Measurements from ENCODE around the gene SMOC1. TPM values are rescaled to one million over a fixed set of nuclear protein-coding genes. Genes with fewer than 3 reads are reported as not detected.

Gene SMOC1
- total RNA-seq, 1 donor from 2014 or later, result not detected

DNA sequence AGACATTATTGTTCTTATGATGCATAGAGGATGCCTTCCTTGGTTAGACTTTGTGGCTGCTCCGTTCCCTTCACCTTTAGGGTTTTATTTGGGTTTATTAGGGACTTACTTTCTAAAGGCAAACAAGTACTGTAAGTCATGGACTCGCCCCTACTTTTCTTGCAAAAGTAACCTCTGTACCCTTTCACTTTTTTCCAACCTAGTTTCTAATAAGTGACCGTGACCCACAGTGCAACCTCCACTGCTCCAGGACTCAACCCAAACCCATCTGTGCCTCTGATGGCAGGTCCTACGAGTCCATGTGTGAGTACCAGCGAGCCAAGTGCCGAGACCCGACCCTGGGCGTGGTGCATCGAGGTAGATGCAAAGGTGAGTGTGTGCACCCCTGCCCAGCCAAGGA lies 72.7 kb downstream of the SMOC1 start:
- Mint-ChIP-seq H3K4me3 (no peak overlapping the region), H3K4me1 (no peaks in the 10 kb centered on the region), H3K27me3 (peaks cover 2% of the 10 kb centered on the region), H3K27ac (no peak overlapping the region), H3K9me3 (peaks cover 3% of the 10 kb centered on the region), H3K36me3 (ENCODE audit: low read depth) (no peaks in the 10 kb centered on the region)
- intact Hi-C loops (cut with micrococcal nuclease), result no loop called here
- DNase-seq, result no peak

DNA sequence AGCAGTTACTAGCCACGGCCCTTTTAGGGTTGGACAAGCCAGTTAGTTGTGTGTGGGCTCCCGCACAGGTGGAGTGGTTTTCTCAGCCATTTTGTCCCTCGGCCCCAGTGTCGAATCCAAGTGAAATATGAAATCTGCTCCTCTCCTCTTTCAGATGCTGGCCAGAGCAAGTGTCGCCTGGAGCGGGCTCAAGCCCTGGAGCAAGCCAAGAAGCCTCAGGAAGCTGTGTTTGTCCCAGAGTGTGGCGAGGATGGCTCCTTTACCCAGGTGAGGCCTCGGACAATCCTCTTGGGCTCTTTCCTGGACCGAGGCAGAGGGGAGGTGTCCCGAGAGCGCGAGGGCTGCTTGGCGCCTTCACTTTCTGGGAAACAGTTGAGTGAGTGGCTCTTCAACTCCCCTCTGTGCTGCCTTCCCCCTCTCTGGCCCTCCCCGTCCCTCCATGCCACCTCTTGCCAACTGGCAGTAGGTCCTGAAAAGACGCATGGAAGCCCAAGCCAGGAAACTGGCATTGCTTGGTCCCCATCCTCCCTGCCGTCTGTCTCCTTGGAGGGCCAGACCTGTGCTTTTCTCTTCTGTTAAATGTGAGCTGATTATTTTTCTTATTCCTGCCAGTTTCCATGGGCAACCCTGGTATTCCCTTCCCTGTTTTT lies 74.2 kb downstream of the SMOC1 start:
- H3K36me3 Mint-ChIP-seq (ENCODE audit: low read depth), result no peaks in the 10 kb centered on the region
- intact Hi-C loops (cut with micrococcal nuclease), result no loop called here
- no peak for DNase-seq
- no peak overlapping the region for H3K4me3 Mint-ChIP-seq
- peaks cover 5% of the 10 kb centered on the region for H3K27me3 Mint-ChIP-seq
- no peaks in the 10 kb centered on the region for H3K4me1 Mint-ChIP-seq
- H3K9me3 Mint-ChIP-seq, result no peaks in the 10 kb centered on the region
- H3K27ac Mint-ChIP-seq, result no peak overlapping the region

DNA sequence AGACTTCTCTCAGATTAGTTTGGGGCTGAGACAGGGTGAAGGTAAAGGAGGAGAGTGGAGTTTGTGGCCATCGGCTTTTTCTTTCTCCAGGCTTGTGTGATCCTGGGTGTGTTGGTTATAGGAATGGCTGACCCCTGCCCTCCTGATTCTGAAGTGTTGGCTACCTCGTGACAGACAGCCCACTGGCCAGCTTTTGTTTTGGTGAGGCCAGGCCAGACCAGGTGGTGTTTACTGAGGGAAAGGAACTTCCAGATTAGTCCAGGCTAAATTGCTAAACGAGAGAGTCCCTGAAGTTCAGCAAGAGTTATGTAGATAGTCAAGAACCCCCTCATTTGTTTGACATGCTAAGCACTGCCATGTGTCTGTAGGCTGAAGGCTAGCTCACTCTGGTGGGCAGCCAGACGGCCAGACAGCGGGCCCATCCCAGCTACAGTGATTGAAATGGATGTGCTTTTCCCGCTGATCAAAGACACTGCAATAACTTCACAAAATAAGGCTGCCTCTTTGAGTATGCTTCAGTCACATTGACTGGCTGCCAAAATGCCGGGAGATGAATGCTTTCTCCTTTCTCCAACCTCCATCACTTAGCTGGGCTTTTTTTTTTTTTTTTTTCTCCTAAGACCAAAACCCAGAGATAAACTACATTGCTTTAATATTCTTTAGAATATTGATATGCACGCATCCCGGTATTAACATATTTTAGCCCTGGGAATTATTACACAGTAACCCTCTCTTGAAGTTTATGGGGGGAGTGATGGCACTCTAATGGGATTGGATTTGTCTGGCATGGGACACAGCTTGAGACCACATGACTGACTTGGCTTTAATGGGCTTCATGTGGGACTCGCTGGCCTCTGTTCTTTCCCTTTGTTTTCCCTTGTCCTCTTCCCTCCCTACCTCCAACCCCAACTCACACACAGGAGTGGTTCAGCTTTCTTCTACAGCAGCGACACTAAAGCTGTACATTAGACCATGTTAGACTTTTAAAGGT lies 76.9 kb downstream of the SMOC1 start:
- DNase-seq, result no peak
- H3K4me3 Mint-ChIP-seq, result no peak overlapping the region
- H3K9me3 Mint-ChIP-seq, result no peaks in the 10 kb centered on the region
- H3K36me3 Mint-ChIP-seq (ENCODE audit: low read depth), result no peaks in the 10 kb centered on the region
- peaks cover 9% of the 10 kb centered on the region for H3K27me3 Mint-ChIP-seq
- no peaks in the 10 kb centered on the region for H3K4me1 Mint-ChIP-seq
- no peak overlapping the region for H3K27ac Mint-ChIP-seq
- intact Hi-C loops (cut with micrococcal nuclease), result no loop called here

DNA sequence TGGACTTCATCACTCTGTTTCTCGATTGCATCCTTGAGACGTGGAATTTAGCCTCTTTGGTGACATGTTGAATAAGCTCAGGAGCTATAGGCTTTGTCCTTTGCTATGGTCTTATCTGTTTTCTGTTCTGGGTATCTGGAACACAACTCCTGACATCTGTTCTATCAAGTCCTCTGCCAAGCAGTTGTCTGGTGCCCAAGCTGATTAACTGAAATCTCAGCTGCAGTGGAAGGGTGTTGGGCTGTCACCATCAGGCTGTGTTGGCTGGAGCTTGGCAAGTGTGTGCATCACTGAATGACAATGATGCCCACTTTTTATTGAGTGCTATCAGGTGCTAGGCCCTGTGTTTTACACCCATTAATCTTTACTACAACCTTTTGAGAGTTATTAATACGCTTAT lies 77.8 kb downstream of the SMOC1 start:
- Mint-ChIP-seq H3K4me3 (no peak overlapping the region), H3K36me3 (ENCODE audit: low read depth) (no peaks in the 10 kb centered on the region), H3K4me1 (no peaks in the 10 kb centered on the region), H3K9me3 (no peaks in the 10 kb centered on the region), H3K27ac (no peak overlapping the region), H3K27me3 (peaks cover 9% of the 10 kb centered on the region)
- DNase-seq, result no peak
- intact Hi-C loops (cut with micrococcal nuclease), result no loop called here

DNA sequence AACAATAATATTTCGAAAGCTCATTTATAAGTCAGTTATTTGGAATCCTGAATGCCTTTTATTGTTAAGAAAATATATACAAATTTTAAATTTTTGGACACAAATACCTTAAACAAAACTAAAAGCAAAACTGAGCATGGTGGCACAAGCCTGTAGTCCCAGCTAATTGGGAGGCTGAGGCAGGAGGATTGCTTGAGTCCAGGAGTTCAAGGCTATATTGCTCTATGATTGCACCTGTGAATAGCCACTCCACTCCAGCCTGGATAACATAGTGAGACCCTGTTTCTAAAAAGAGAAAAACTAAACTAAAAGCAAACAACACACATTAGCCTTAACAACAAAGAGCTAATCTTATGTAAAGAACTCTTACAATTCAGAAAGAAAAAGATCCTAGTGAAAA lies 78.8 kb downstream of the SMOC1 start:
- Mint-ChIP-seq H3K4me3 (no peak overlapping the region), H3K9me3 (no peaks in the 10 kb centered on the region), H3K27ac (no peak overlapping the region), H3K27me3 (peaks cover 9% of the 10 kb centered on the region), H3K36me3 (ENCODE audit: low read depth) (no peaks in the 10 kb centered on the region), H3K4me1 (no peaks in the 10 kb centered on the region)
- intact Hi-C loops (cut with micrococcal nuclease), result no loop called here
- DNase-seq, result no peak

DNA sequence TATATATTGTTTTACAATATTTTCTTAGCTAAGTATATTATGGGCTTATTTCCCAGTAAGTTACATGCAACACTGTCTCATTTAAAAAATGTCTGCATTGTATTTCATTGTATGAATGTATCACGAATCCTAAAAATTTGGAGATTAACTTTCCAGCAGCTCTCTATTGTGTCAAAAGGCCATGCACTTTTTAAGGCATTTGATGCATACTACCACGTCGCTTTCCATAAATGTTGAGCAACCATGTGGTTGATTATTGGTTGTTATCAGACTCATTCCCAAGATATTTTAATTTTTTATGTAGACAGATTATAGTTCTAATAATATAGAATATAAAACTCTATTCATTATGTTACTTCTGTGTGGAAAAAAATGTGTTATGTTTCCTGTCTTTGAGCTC lies 79.9 kb downstream of the SMOC1 start:
- no peak for DNase-seq
- Mint-ChIP-seq H3K4me3 (no peak overlapping the region), H3K36me3 (ENCODE audit: low read depth) (no peaks in the 10 kb centered on the region), H3K27me3 (peaks cover 7% of the 10 kb centered on the region), H3K9me3 (no peaks in the 10 kb centered on the region), H3K27ac (no peak overlapping the region), H3K4me1 (no peaks in the 10 kb centered on the region)
- intact Hi-C loops (cut with micrococcal nuclease), result no loop called here

DNA sequence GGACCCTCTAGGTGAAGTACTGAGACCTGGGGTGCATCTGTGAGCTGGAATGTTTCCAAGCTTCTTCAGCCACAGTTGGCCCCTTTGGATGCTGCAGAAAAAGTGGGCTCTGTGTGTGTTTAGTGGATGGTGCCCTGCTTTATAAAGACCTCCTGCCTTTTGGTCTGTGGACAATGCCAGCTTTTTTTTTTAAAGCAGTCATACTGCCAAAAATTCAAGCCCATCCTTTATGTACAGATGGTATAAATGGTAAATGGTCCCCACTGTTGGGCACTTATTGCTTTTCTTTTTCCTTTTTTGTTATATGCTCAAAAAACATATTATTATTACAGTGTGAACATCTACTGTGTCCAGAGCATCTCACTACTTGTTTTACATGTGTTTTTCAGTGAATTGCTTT lies 81.1 kb downstream of the SMOC1 start:
- Mint-ChIP-seq H3K9me3 (no peaks in the 10 kb centered on the region), H3K36me3 (ENCODE audit: low read depth) (no peaks in the 10 kb centered on the region), H3K4me1 (no peaks in the 10 kb centered on the region), H3K27ac (no peak overlapping the region), H3K4me3 (no peak overlapping the region), H3K27me3 (peaks cover 7% of the 10 kb centered on the region)
- intact Hi-C loops (cut with micrococcal nuclease), result no loop called here
- no peak for DNase-seq

DNA sequence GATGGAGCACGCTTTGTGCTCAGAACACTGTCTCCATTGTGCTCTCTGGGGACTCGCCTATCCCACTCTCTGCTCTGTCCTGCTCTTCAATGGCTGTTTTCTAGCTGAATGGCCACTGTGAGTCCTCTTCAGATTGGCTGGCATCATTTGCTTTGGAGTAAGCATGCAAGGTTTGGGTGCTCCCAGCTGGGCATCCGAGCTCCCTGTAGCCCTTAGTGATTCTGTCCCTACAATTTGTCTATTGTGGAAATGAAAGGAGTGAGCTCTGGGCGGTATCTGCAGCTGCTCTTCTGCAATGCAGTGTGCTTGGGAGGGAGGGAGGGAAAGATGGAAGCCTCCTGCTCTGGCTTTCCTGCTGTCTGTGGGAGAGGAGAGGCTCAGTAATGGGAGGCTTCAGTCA lies 84.8 kb downstream of the SMOC1 start:
- Mint-ChIP-seq H3K27me3 (peaks cover 5% of the 10 kb centered on the region), H3K4me1 (no peaks in the 10 kb centered on the region), H3K36me3 (ENCODE audit: low read depth) (no peaks in the 10 kb centered on the region), H3K27ac (no peak overlapping the region), H3K4me3 (no peak overlapping the region), H3K9me3 (no peaks in the 10 kb centered on the region)
- intact Hi-C loops (cut with micrococcal nuclease), result no loop called here
- no peak for DNase-seq

DNA sequence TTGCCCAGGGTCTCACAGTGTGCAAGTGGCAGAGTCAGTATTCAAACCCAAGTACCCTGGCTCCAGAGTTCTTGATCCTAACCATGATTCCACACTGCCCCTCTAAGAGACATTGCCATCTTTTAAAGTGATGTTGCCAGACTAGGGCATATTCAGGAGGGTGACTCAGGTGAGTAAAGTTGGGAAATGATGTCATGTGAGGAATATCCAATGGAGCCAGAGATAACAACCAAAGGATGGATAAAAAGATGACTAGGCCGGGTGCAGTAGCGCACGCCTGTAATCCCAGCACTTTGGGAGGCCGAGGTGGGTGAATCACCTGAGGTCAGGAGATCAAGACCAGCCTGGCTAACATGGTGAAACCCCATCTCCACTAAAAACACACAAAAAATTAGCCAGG lies 85.6 kb downstream of the SMOC1 start:
- no peaks in the 10 kb centered on the region for H3K9me3 Mint-ChIP-seq
- no peaks in the 10 kb centered on the region for H3K36me3 Mint-ChIP-seq (ENCODE audit: low read depth)
- H3K4me1 Mint-ChIP-seq, result no peaks in the 10 kb centered on the region
- intact Hi-C loops (cut with micrococcal nuclease), result no loop called here
- H3K27me3 Mint-ChIP-seq, result peaks cover 5% of the 10 kb centered on the region
- no peak overlapping the region for H3K4me3 Mint-ChIP-seq
- no peak overlapping the region for H3K27ac Mint-ChIP-seq
- no peak for DNase-seq

DNA sequence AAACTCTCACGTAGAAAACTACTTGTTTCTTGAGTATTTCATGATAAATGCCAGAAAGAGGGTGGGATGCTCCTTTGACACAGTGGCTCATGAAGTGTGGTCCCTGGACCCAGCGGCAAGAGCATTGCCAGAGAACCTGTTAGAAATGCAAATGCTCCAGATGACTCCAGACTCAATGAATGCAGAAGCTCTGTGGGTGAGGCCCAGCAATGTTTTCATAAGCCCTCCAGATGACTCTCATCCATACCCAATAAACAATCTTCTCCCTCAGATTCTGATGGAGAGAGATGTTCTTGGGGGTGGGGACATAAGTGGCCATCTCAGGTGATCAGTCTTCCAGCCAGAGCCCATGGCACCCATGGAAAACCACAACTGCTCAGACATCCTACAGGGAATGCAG lies 88.9 kb downstream of the SMOC1 start:
- intact Hi-C loops (cut with micrococcal nuclease), result no loop called here
- no peaks in the 10 kb centered on the region for H3K4me1 Mint-ChIP-seq
- H3K27ac Mint-ChIP-seq, result no peak overlapping the region
- H3K36me3 Mint-ChIP-seq (ENCODE audit: low read depth), result no peaks in the 10 kb centered on the region
- no peak for DNase-seq
- H3K9me3 Mint-ChIP-seq, result no peaks in the 10 kb centered on the region
- H3K27me3 Mint-ChIP-seq, result peaks cover 2% of the 10 kb centered on the region
- no peak overlapping the region for H3K4me3 Mint-ChIP-seq

DNA sequence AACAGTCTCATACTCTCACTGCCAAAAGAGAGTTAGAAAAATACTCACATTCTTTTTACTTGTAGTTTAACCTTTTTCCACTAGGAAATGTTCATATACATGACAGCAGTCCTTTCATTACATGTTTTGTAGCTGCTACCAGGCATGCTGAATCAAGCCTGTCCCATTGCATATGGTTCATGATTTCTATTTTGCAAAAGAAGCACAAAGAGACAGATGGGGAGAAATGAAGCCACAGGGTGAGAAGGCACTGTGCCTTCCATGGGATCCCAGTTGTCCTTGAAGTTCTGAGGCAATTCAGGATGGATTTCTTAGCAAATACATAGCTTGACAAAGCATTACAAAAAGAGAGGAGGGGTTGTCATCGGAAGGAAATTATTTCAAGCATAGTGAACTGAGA lies 89.5 kb downstream of the SMOC1 start:
- no peaks in the 10 kb centered on the region for H3K36me3 Mint-ChIP-seq (ENCODE audit: low read depth)
- H3K9me3 Mint-ChIP-seq, result no peaks in the 10 kb centered on the region
- peaks cover 2% of the 10 kb centered on the region for H3K27me3 Mint-ChIP-seq
- no peak overlapping the region for H3K4me3 Mint-ChIP-seq
- no peaks in the 10 kb centered on the region for H3K4me1 Mint-ChIP-seq
- intact Hi-C loops (cut with micrococcal nuclease), result no loop called here
- no peak overlapping the region for H3K27ac Mint-ChIP-seq
- DNase-seq, result no peak

DNA sequence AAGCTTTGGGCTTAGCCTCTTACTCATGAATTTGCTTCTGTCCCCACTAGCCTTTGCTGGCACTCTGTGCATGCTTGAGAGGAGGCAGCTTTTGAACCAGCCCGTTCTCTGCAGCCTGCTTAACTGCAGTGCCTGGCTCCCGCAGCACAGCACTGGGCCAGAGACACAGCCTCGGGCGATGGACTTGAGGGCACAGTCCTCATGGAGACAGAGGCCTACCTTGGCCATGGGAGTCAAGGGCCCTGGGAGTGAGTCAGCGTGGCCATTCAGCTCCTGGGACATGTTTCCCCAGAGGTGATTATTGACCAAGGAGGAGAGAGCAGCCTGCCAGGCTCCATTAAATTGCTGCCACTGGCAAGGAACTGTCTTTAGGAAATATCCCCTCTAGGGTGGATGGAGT lies 93.5 kb downstream of the SMOC1 start:
- Mint-ChIP-seq H3K4me3 (no peak overlapping the region), H3K27me3 (peaks cover 7% of the 10 kb centered on the region), H3K27ac (no peak overlapping the region), H3K36me3 (ENCODE audit: low read depth) (no peaks in the 10 kb centered on the region), H3K9me3 (no peaks in the 10 kb centered on the region), H3K4me1 (no peaks in the 10 kb centered on the region)
- no peak for DNase-seq
- intact Hi-C loops (cut with micrococcal nuclease), result no loop called here

DNA sequence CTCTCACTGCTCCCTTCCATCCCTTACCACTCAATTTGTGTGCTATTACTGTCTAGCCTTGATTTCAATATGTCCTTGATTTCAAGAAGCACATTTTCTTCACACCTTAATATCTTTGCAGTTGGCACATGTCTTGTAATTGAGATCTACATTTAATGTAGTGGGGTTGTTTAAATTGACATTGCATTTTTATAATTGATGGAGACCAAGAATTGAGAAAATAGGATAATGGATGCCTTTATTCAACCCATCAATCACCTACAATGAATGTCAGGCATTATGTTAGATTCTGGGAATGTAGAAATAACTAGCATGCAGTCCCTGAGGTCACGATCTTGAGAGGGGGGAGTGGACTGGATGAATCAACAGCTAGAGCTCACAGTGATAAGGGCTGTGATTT lies 94.6 kb downstream of the SMOC1 start:
- peaks cover 7% of the 10 kb centered on the region for H3K27me3 Mint-ChIP-seq

DNA sequence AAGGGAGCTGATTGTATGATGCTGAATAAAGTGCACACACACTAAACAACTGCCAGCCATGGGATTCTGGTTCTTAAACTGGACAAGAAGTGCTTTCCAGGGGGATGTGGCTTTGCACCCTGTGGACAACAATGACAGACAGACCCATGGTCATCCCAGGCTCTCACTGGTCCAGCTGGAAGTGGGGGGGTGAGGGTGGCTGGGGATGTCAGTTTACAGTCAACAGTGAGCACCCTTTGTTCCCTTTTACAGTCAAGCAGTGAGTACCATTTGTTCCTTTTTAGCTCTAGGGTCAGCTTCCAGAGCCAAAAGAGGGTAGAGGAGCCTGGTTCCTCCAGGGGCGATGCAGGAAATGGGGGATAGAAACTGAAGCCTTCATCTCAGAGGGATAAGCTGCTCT lies 100.7 kb downstream of the SMOC1 start:
- Mint-ChIP-seq H3K36me3 (ENCODE audit: low read depth) (no peaks in the 10 kb centered on the region), H3K27ac (no peak overlapping the region), H3K4me1 (no peaks in the 10 kb centered on the region), H3K27me3 (peaks cover 20% of the 10 kb centered on the region), H3K4me3 (no peak overlapping the region), H3K9me3 (no peaks in the 10 kb centered on the region)
- no peak for DNase-seq
- intact Hi-C loops (cut with micrococcal nuclease), result no loop called here

More for the DNA sequence above, 94.6 kb downstream of the SMOC1 start:
- intact Hi-C loops (cut with micrococcal nuclease), result no loop called here
- DNase-seq, result no peak
- Mint-ChIP-seq H3K4me3 (no peak overlapping the region), H3K9me3 (no peaks in the 10 kb centered on the region), H3K4me1 (no peaks in the 10 kb centered on the region), H3K36me3 (ENCODE audit: low read depth) (no peaks in the 10 kb centered on the region), H3K27ac (no peak overlapping the region)
